ENCODE results near the gene SLC39A9. TPM values are rescaled to one million over a fixed set of nuclear protein-coding genes. Genes with fewer than 3 reads are reported as not detected.

Gene SLC39A9
- total and polyA plus RNA-seq, 10 donors: 11.8 to 55.8 (median 46.2) TPM

DNA sequence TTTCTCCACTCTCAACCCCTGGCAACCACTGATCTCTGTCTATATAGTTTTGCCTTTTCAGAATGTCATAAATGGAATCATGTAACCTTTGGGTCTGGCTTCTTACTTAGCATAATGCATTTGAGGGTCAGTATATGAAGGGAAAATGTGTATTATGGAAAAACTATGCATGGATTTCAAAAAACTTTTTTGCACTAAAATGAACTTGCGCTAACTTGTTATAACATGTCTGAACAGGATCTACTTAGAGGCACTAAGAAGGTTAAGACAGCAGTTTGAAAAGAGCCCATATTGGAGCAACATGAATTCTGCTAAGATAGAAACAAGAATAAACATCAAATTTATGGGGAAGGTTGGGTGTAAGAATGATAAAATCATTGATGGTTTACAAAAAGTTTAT lies 29.1 kb downstream of the SLC39A9 start:
- H3K36me3 ChIP-seq: peaks cover 0 to 57% (median 26%) of the 10 kb centered on the region in 6 donors
- intact Hi-C loops (cut with DNase I; ENCODE audit: low total_unique reads): no loop called here
- no peak overlapping the region for H3K27ac ChIP-seq
- H3K27me3 ChIP-seq (replicated peaks in 1 of 7): no peaks in the 10 kb centered on the region
- peaks cover 0 to 37% (median 6%) of the 10 kb centered on the region in 6 donors for H3K4me1 ChIP-seq
- H3K4me3 ChIP-seq: no peak overlapping the region
- 93 to 100% (median 96%) methylated on average over 1 of the region's 1 CpG for WGBS, 5 donors
- DNase-seq: no peak
- H3K9me3 ChIP-seq: no peaks in the 10 kb centered on the region
- no peak for TF ChIP-seq POLR2AphosphoS5 (IDR thresholded peaks at IDR 0.05)
- TF ChIP-seq, protein P1, sequence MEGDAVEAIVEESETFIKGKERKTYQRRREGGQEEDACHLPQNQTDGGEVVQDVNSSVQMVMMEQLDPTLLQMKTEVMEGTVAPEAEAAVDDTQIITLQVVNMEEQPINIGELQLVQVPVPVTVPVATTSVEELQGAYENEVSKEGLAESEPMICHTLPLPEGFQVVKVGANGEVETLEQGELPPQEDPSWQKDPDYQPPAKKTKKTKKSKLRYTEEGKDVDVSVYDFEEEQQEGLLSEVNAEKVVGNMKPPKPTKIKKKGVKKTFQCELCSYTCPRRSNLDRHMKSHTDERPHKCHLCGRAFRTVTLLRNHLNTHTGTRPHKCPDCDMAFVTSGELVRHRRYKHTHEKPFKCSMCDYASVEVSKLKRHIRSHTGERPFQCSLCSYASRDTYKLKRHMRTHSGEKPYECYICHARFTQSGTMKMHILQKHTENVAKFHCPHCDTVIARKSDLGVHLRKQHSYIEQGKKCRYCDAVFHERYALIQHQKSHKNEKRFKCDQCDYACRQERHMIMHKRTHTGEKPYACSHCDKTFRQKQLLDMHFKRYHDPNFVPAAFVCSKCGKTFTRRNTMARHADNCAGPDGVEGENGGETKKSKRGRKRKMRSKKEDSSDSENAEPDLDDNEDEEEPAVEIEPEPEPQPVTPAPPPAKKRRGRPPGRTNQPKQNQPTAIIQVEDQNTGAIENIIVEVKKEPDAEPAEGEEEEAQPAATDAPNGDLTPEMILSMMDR (IDR thresholded peaks at IDR 0.05 in 8 of 11, conservative IDR thresholded peaks at IDR 0.05 in 3 of 11): no peak
- TF ChIP-seq POLR2A (IDR thresholded peaks at IDR 0.05): no peak

DNA sequence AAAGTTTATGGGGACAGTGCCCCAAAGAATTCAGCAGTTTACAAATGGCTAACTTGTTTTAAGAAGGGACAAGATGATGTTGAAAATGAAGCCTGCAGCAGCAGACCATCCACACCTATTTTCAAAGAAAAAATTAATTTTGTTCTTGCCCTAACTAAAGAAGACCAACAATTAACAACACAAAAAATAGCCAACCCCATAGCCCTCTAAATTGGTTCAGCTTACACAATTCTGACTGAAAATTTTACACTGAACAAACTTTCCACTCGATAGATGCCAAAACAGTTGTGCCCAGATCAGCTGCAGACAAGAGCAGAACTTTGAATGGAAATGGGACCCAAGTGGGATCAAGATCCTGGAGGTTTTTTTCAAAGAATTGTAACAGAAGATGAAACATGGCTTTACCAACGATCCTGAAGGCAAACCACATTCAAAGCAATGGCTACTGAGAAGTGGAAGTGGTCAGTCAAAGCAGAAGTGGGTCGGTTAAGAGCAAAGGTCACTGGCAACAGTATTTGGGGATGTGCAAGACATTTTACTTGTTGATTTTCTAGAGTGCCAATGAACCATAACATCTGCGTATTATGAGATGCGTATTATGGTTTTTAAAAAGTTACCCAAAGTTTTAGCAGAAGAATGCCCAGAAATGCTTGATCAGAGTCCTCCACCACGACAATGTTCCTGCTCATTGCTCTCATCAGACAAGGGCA lies 30.0 kb downstream of the SLC39A9 start:
- DNase-seq: no peak
- peaks cover 0 to 56% (median 26%) of the 10 kb centered on the region in 6 donors for H3K36me3 ChIP-seq
- peaks cover 0 to 36% (median 6%) of the 10 kb centered on the region in 6 donors for H3K4me1 ChIP-seq
- H3K9me3 ChIP-seq: no peaks in the 10 kb centered on the region
- peak overlapping the region in 1 of 8 donors; percentile 18 for H3K27ac ChIP-seq
- intact Hi-C loops (cut with DNase I; ENCODE audit: low total_unique reads): no loop called here
- H3K27me3 ChIP-seq (replicated peaks in 1 of 7): no peaks in the 10 kb centered on the region
- 64 to 76% (median 69%) methylated on average over 6 of the region's 6 CpGs for WGBS, 5 donors
- TF ChIP-seq POLR2A (IDR thresholded peaks at IDR 0.05) (no peak), POLR2AphosphoS5 (IDR thresholded peaks at IDR 0.05) (peak in 1 of 3 donors; percentile 38)
- TF ChIP-seq, protein P1 (IDR thresholded peaks at IDR 0.05 in 8 of 11, conservative IDR thresholded peaks at IDR 0.05 in 3 of 11): no peak
- H3K4me3 ChIP-seq: no peak overlapping the region

DNA sequence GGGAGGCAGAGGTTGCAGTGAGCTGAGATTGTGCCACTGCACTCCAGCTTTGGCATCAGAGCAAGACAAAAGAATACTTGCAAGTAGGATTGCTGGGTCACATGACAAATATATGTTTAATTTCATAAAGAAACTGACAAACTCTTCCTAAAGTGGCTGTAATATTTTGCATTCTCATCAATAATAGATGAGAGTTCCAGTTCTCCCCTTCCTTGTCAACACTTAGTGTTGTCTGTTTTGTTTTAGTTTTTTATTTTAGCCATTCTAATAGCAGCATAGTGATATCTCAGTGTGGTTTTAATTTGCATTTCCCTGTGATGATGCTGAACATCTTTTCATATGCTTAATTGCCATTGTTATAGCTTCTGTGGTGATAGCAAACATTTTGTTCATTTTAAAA lies 31.2 kb downstream of the SLC39A9 start:
- Histone ChIP-seq H3K4me1 (peaks cover 0 to 32% (median 8%) of the 10 kb centered on the region in 6 donors), H3K36me3 (peaks cover 0 to 44% (median 22%) of the 10 kb centered on the region in 6 donors), H3K4me3 (no peak overlapping the region), H3K27me3 (replicated peaks in 1 of 7) (no peaks in the 10 kb centered on the region), H3K27ac (no peak overlapping the region), H3K9me3 (no peaks in the 10 kb centered on the region)
- intact Hi-C loops (cut with DNase I; ENCODE audit: low total_unique reads): no loop called here
- no peak for DNase-seq
- TF ChIP-seq POLR2AphosphoS5 (IDR thresholded peaks at IDR 0.05) (no peak), POLR2A (IDR thresholded peaks at IDR 0.05) (no peak)
- TF ChIP-seq, protein P1 (IDR thresholded peaks at IDR 0.05 in 8 of 11, conservative IDR thresholded peaks at IDR 0.05 in 3 of 11): no peak

DNA sequence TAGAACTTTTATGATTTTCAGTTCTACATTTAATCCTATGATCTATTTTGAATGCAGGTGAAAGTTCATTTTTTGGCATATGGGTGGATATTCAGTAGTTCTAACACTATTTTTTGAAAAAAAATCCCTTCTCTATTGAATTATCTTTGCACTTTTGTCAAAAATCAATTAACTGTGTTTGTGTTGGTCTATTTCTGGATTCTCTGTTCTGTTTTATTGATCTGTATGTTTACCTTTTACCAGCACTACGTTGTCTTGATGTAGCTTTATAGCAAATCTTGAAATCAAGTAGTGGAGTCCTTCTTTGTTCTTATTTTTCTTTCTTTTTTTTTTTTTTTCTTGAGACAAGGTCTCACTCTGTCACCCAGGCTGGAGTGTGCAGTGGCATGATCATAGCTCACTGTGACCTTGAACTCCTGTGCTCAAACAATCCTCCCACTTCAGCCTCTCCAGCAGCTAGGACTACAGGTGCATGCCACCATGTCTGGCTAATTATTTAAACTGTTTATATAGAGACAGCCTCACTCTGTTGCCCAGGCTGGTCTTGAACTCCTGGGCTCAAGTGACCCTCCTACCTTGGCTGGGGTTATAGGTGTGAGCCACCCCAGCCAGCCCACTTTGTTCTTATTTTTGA lies 31.9 kb downstream of the SLC39A9 start:
- Histone ChIP-seq H3K36me3 (peaks cover 0 to 36% (median 16%) of the 10 kb centered on the region in 6 donors), H3K4me1 (peaks cover 0 to 30% (median 12%) of the 10 kb centered on the region in 6 donors), H3K27me3 (replicated peaks in 1 of 7) (no peaks in the 10 kb centered on the region), H3K9me3 (no peaks in the 10 kb centered on the region), H3K4me3 (no peak overlapping the region), H3K27ac (no peak overlapping the region)
- no peak for DNase-seq
- intact Hi-C loops (cut with DNase I; ENCODE audit: low total_unique reads): no loop called here
- TF ChIP-seq POLR2AphosphoS5 (IDR thresholded peaks at IDR 0.05): no peak
- TF ChIP-seq POLR2A (IDR thresholded peaks at IDR 0.05): no peak
- TF ChIP-seq, protein P1 (IDR thresholded peaks at IDR 0.05 in 8 of 11, conservative IDR thresholded peaks at IDR 0.05 in 3 of 11): no peak
- WGBS, 5 donors: 91 to 100% (median 97%) methylated on average over 1 of the region's 1 CpG
